Measurements from ENCODE around the gene UTS2R.
"Not testable (repeated sequence)": the region's sequence is repeated elsewhere in the genome, so short reads cannot be mapped to it uniquely, and the experiment has no call there.

UTS2R gene

GRCh38 chr17:82378741-82379021 lies 7.1 kb downstream of the UTS2R start:
- Histone ChIP-seq H3K4me3 (IDR thresholded peaks at IDR 0.05; ENCODE audit: insufficient read depth, low read depth, low read length) (no peak overlapping the region), H3K36me3 (ENCODE audit: insufficient read depth) (no peaks in the 10 kb centered on the region), H2AFZ (ENCODE audit: low read depth) (no peak overlapping the region), H3K9ac (no peak overlapping the region), H3K4me1 (ENCODE audit: low read depth, poor library complexity, severe bottlenecking) (peaks cover 13% of the 10 kb centered on the region), H3K4me2 (no peak overlapping the region), H3K79me2 (ENCODE audit: insufficient read depth, low read depth) (no peaks in the 10 kb centered on the region), H3K27me3 (ENCODE audit: insufficient read depth, low read depth) (no peaks in the 10 kb centered on the region), H4K20me1 (ENCODE audit: insufficient read depth) (no peaks in the 10 kb centered on the region), H3K27ac (no peak overlapping the region)
- TF ChIP-seq CTCF (conservative IDR thresholded peaks at IDR 0.05; ENCODE audit: low read depth, low read length): no peak

GRCh38 chr17:82380860-82381702 lies 9.5 kb downstream of the UTS2R start:
- Histone ChIP-seq H3K4me1 (ENCODE audit: low read depth, poor library complexity, severe bottlenecking) (peaks cover 31% of the 10 kb centered on the region), H4K20me1 (ENCODE audit: insufficient read depth) (no peaks in the 10 kb centered on the region), H3K36me3 (ENCODE audit: insufficient read depth) (no peaks in the 10 kb centered on the region), H3K9ac (no peak overlapping the region), H3K27ac (no peak overlapping the region), H3K4me3 (IDR thresholded peaks at IDR 0.05; ENCODE audit: insufficient read depth, low read depth, low read length) (no peak overlapping the region), H3K79me2 (ENCODE audit: insufficient read depth, low read depth) (no peaks in the 10 kb centered on the region), H2AFZ (ENCODE audit: low read depth) (no peak overlapping the region), H3K4me2 (no peak overlapping the region), H3K27me3 (ENCODE audit: insufficient read depth, low read depth) (no peaks in the 10 kb centered on the region)
- no peak for TF ChIP-seq CTCF (conservative IDR thresholded peaks at IDR 0.05; ENCODE audit: low read depth, low read length)

- not testable (repeated sequence) for H3K27ac ChIP-seq; H3K36me3 ChIP-seq (ENCODE audit: insufficient read depth); H3K27me3 ChIP-seq (ENCODE audit: insufficient read depth, low read depth); H3K4me3 ChIP-seq (IDR thresholded peaks at IDR 0.05; ENCODE audit: insufficient read depth, low read depth, low read length); H3K4me2 ChIP-seq; H4K20me1 ChIP-seq (ENCODE audit: insufficient read depth); H3K79me2 ChIP-seq (ENCODE audit: insufficient read depth, low read depth); H2AFZ ChIP-seq (ENCODE audit: low read depth); H3K9ac ChIP-seq
- peaks cover 31% of the 10 kb centered on the region for H3K4me1 ChIP-seq (ENCODE audit: low read depth, poor library complexity, severe bottlenecking)
These were observed 10.1 kb downstream of the UTS2R start for GRCh38 chr17:82381703-82382009.

GRCh38 chr17:82382220-82382932 lies 10.8 kb downstream of the UTS2R start:
- not testable (repeated sequence) for H3K79me2 ChIP-seq (ENCODE audit: insufficient read depth, low read depth); H3K4me3 ChIP-seq (IDR thresholded peaks at IDR 0.05; ENCODE audit: insufficient read depth, low read depth, low read length); H3K4me2 ChIP-seq; H3K9ac ChIP-seq; H2AFZ ChIP-seq (ENCODE audit: low read depth); H4K20me1 ChIP-seq (ENCODE audit: insufficient read depth); H3K27me3 ChIP-seq (ENCODE audit: insufficient read depth, low read depth); H3K36me3 ChIP-seq (ENCODE audit: insufficient read depth); H3K27ac ChIP-seq
- peaks cover 31% of the 10 kb centered on the region for H3K4me1 ChIP-seq (ENCODE audit: low read depth, poor library complexity, severe bottlenecking)

GRCh38 chr17:82382933-82383255 lies 11.3 kb downstream of the UTS2R start:
- Histone ChIP-seq H3K36me3 (ENCODE audit: insufficient read depth) (no peaks in the 10 kb centered on the region), H3K4me3 (IDR thresholded peaks at IDR 0.05; ENCODE audit: insufficient read depth, low read depth, low read length) (no peak overlapping the region), H3K79me2 (ENCODE audit: insufficient read depth, low read depth) (no peaks in the 10 kb centered on the region), H3K4me2 (no peak overlapping the region), H3K27ac (no peak overlapping the region), H3K9ac (no peak overlapping the region), H3K27me3 (ENCODE audit: insufficient read depth, low read depth) (no peaks in the 10 kb centered on the region), H4K20me1 (ENCODE audit: insufficient read depth) (no peaks in the 10 kb centered on the region), H3K4me1 (ENCODE audit: low read depth, poor library complexity, severe bottlenecking) (peaks cover 31% of the 10 kb centered on the region), H2AFZ (ENCODE audit: low read depth) (no peak overlapping the region)
- no peak for TF ChIP-seq CTCF (conservative IDR thresholded peaks at IDR 0.05; ENCODE audit: low read depth, low read length)

Data from KMS-11 (cell line).